K562 (cell line): Measurements from ENCODE around the gene CIAO3. TPM values are rescaled to one million over a fixed set of nuclear protein-coding genes. Genes with fewer than 3 reads are reported as not detected.
A peak's percentile ranks its signal among the peaks of the same experiment; 100 is the strongest.

Source experiments
- DACH1 ChIP-seq: fragments of 450-650 bp; IDR thresholded peaks from 2 replicates; pipeline ENCODE4 v1.6.1; 2018; ENCODE audit not compliant: partially characterized antibody
- DMBX1 ChIP-seq: fragments of 250-450 bp; sonication (Bioruptor Pico); IDR thresholded peaks from 2 replicates; pipeline ENCODE4 v1.8.0; 2022; ENCODE audit warnings: inconsistent platforms, mild to moderate bottlenecking, moderate library complexity, borderline replicate concordance
- FIP1L1 ChIP-seq: fragments of 200-400 bp; formaldehyde crosslinking; IDR thresholded peaks from 2 replicates; pipeline ENCODE4 v1.6.1; 2018; ENCODE audit warnings: mild to moderate bottlenecking, low read depth, low read length; ENCODE audit not compliant: poor library complexity, severe bottlenecking
- HDAC1 ChIP-seq, 2 experiments: fragments of 450-650 bp; IDR thresholded peaks; 2 replicates each; pipeline ENCODE4 v1.6.1; 2016 to 2017; ENCODE audit warnings: inconsistent platforms in 1 of 2, mild to moderate bottlenecking in 1 of 2, moderate library complexity in 1 of 2
- KAT7 ChIP-seq: sonication (generic); formaldehyde crosslinking; IDR thresholded peaks from 2 replicates; pipeline ENCODE4 v1.8.0; 2022; ENCODE audit warnings: missing genetic modification reagents, mild to moderate bottlenecking, borderline replicate concordance
- NCOA6 ChIP-seq: fragments of 450-650 bp; IDR thresholded peaks from 2 replicates; pipeline ENCODE4 v1.6.1; 2017; ENCODE audit warnings: mild to moderate bottlenecking
- NRF1 ChIP-seq, 2 experiments: fragments of 450-650 bp; IDR thresholded peaks in 1 of 2; conservative IDR thresholded peaks in 1 of 2; 2 replicates each; pipeline ENCODE4 v1.6.1; 2014; ENCODE audit warnings: mild to moderate bottlenecking in 2 of 2
- REST ChIP-seq, 2 experiments: fragments of 450-650 bp; formaldehyde crosslinking in 1 of 2; IDR thresholded peaks; 2 replicates each; pipeline versions ENCODE4 v1.4.0 to v1.6.1; 2014 to 2020; ENCODE audit warnings: mild to moderate bottlenecking in 2 of 2, borderline replicate concordance in 1 of 2, low read depth in 1 of 2
- SMARCE1 ChIP-seq: fragments of 450-650 bp; IDR thresholded peaks from 2 replicates; pipeline ENCODE4 v1.7.1; 2016; ENCODE audit warnings: mild to moderate bottlenecking
- SP2 ChIP-seq: IDR thresholded peaks from 2 replicates; pipeline ENCODE4 v1.6.1; 2011; ENCODE audit warnings: mild to moderate bottlenecking, low read depth, low read length, moderate library complexity; ENCODE audit not compliant: poor library complexity, severe bottlenecking; ENCODE audit errors: extremely low read depth
- SRSF1 ChIP-seq: fragments of 200-400 bp; formaldehyde crosslinking; IDR thresholded peaks from 2 replicates; pipeline ENCODE4 v1.6.1; 2017; ENCODE audit warnings: mild to moderate bottlenecking, low read depth, low read length, moderate library complexity
- TRIM25 ChIP-seq: fragments of 450-650 bp; IDR thresholded peaks from 2 replicates; pipeline ENCODE4 v1.7.0; 2016; ENCODE audit warnings: borderline replicate concordance
- U2AF1 ChIP-seq: fragments of 200-400 bp; formaldehyde crosslinking; optimal IDR thresholded peaks from 2 replicates; pipeline ENCODE3; 2017; ENCODE audit warnings: mild to moderate bottlenecking, low read depth, low read length, moderate library complexity
- ZBTB2 ChIP-seq: fragments of 450-650 bp; IDR thresholded peaks from 2 replicates; pipeline ENCODE4 v1.6.1; 2016; ENCODE audit warnings: antibody characterized with exemption
- ZC3H4 ChIP-seq: sonication (generic); formaldehyde crosslinking; IDR thresholded peaks from 2 replicates; pipeline ENCODE4 v1.9.0; 2021; ENCODE audit warnings: missing genetic modification reagents, borderline replicate concordance
- ZNF143 ChIP-seq: sonication (generic); formaldehyde crosslinking; IDR thresholded peaks from 2 replicates; pipeline ENCODE4 v1.9.0; 2022; ENCODE audit warnings: mild to moderate bottlenecking, missing genetic modification reagents
- polyA plus RNA-seq, 8 experiments: library from polyadenylated mRNA; depleted of rRNA in 4 of 8; stranded (reverse) in 5 of 8; unstranded in 3 of 8; fragments of >200 nt; fragmentation: Nextera tagmentation in 2 of 8; fragmentation: Illumina TruSeq in 1 of 8; extraction: Ambion mirVana in 2 of 8; extraction: Trizol in 1 of 8; gene quantifications; 2 replicates each; pipeline versions ENCODE4 v1.2.1 to v1.2.3, GENCODE V29; 2011 to 2014; ENCODE audit warnings: inconsistent platforms in 1 of 8, missing spikeins in 1 of 8
- total RNA-seq, 7 experiments: library from RNA; depleted of rRNA in 6 of 7; stranded (reverse); fragments of >200 nt in 6 of 7; fragmentation: Illumina TruSeq in 2 of 7; extraction: Trizol in 2 of 7; gene quantifications; 2 replicates each; pipeline versions ENCODE4 v1.2.1 to v1.2.3, GENCODE V29; 2011 to 2021; ENCODE audit warnings: low replicate concordance in 1 of 7

CIAO3 gene
- total and polyA plus RNA-seq, 9 of the 15 experiments (the other 6 are each of a cell fraction or from before 2014, with no cell fraction given) = 2.2 to 35.6 (median 18.7) TPM

GRCh38 chr16:715477-716199, 25.2 kb downstream of the CIAO3 start (continued):
- TF ChIP-seq HDAC1 (IDR thresholded peaks at IDR 0.05) (no peak; a peak in 1 of 4 replicates), TRIM25 (no peak), NCOA6 (no peak), SRSF1 (no peak), U2AF1 (peak; percentile 71), KAT7 (CRISPR knock-in tag) (no peak), ZBTB2 (no peak), ZC3H4 (CRISPR knock-in tag) (no peak), REST (IDR thresholded peaks at IDR 0.05; ENCODE audit: borderline replicate concordance) (no peak), REST (CRISPR knock-in tag; IDR thresholded peaks at IDR 0.05; ENCODE audit: low read depth) (0 out of 2 replicates have a peak, but pooled peaks have one; percentile 34), DMBX1 (CRISPR knock-in tag) (no peak), SMARCE1 (no peak), FIP1L1 (peak; percentile 48), SP2 (no peak), NRF1 (conservative IDR thresholded peaks at IDR 0.05 in 1 of 2, IDR thresholded peaks at IDR 0.05 in 1 of 2) (no peak; a peak in 2 of 4 replicates), ZNF143 (CRISPR knock-in tag) (no peak), DACH1 (no peak)
